GOT3 (cell line): Measurements from ENCODE around the gene ITGAE.
A peak's percentile ranks its signal among the peaks of the same experiment; 100 is the strongest.

ENCODE experiments used
- DNase-seq: peaks from one replicate; lab custom pipeline; 2025; ENCODE audit warnings: mixed read lengths; lab: John Stamatoyannopoulos, UW

ITGAE gene

GRCh38 chr17:3693829-3694231 lies 107.2 kb downstream of the ITGAE start:
- DNase-seq = no peak

- DNase-seq = no peak
Observed at GRCh38 chr17:3693141-3693540, 107.8 kb downstream of the ITGAE start.

- DNase-seq = no peak
Observed at GRCh38 chr17:3692346-3692745, 108.6 kb downstream of the ITGAE start.

GRCh38 chr17:3691617-3692067 lies 109.3 kb downstream of the ITGAE start:
- no peak for DNase-seq

- DNase-seq = no peak
Observed at GRCh38 chr17:3690094-3690715, 110.8 kb downstream of the ITGAE start.

- DNase-seq = no peak
Observed at GRCh38 chr17:3689262-3690093, 111.5 kb downstream of the ITGAE start.

GRCh38 chr17:3688852-3689261 lies 112.1 kb downstream of the ITGAE start:
- DNase-seq = no peak

GRCh38 chr17:3688027-3688553 lies 112.9 kb downstream of the ITGAE start:
- DNase-seq = no peak

GRCh38 chr17:3685174-3685573 lies 115.8 kb downstream of the ITGAE start:
- no peak for DNase-seq

- DNase-seq = no peak
Observed at GRCh38 chr17:3683054-3683511, 117.9 kb downstream of the ITGAE start.

GRCh38 chr17:3682033-3682432 lies 119.0 kb downstream of the ITGAE start:
- no peak for DNase-seq

- DNase-seq = no peak
Observed at GRCh38 chr17:3681565-3681964, 119.4 kb downstream of the ITGAE start.

GRCh38 chr17:3681057-3681456 lies 119.9 kb downstream of the ITGAE start:
- no peak for DNase-seq

- DNase-seq = no peak
Observed at GRCh38 chr17:3679531-3680126, 121.4 kb downstream of the ITGAE start.

GRCh38 chr17:3678821-3679530 lies 122.0 kb downstream of the ITGAE start:
- no peak for DNase-seq

GRCh38 chr17:3678095-3678820 lies 122.7 kb downstream of the ITGAE start:
- no peak for DNase-seq

GRCh38 chr17:3675886-3676285 lies 125.1 kb downstream of the ITGAE start:
- DNase-seq = no peak

GRCh38 chr17:3672571-3672970 lies 128.4 kb downstream of the ITGAE start:
- no peak for DNase-seq

GRCh38 chr17:3669548-3669947 lies 131.4 kb downstream of the ITGAE start:
- DNase-seq = no peak

GRCh38 chr17:3669085-3669347 lies 132.0 kb downstream of the ITGAE start:
- no peak for DNase-seq

GRCh38 chr17:3668279-3669084 lies 132.5 kb downstream of the ITGAE start, which contains the start of the genes EMC6 and TAX1BP3:
EMC6 (plus strand) TSS chr17:3668812; CDS start chr17:3669147, 335 bp downstream.
TAX1BP3 (minus strand) TSS chr17:3668578; CDS start chr17:3668526, 52 bp downstream.
- DNase-seq = peak; percentile 97
